Left colon (tissue), 2 donors: ENCODE data around the gene SUPT6H. TPM values are rescaled to one million over a fixed set of nuclear protein-coding genes. Genes with fewer than 3 reads are reported as not detected.

Experiments
- ATAC-seq: fragments of 200-7000 bp; cut with Tn5 transposase; one replicate; pipeline ENCODE4 v1.9.1; 2020; ENCODE audit warnings: mild to moderate bottlenecking, moderate library complexity
- DNase-seq, 2 donors: peaks; one replicate each; pipeline ENCODE4 v3.0.0-alpha.2; 2020
- intact Hi-C, 2 donors: fragments of 100-400 bp; cut with DNase I in 1 of 2; cut with micrococcal nuclease in 1 of 2; formaldehyde crosslinking; loops; one replicate each; pipeline versions ENCODE4 v1.11.2 to v1.14.0; 2022; cut with DNase I, micrococcal nuclease
- total RNA-seq, 2 donors: library from RNA; stranded (reverse); fragmentation: NEBNext Ultra II Directional; extraction: Animal tissue kit (Norgen Biotek cat#: 25700); gene quantifications; one replicate each; pipeline ENCODE4 v1.2.1, GENCODE V29; 2021
- donor health status: DM: no; HTN: no; CAD: no.
- donor health status: DM: yes; HTN: yes; CAD: no.

Gene SUPT6H
- total RNA-seq, 2 donors from 2014 or later = 43.8 to 50.5 TPM

DNA sequence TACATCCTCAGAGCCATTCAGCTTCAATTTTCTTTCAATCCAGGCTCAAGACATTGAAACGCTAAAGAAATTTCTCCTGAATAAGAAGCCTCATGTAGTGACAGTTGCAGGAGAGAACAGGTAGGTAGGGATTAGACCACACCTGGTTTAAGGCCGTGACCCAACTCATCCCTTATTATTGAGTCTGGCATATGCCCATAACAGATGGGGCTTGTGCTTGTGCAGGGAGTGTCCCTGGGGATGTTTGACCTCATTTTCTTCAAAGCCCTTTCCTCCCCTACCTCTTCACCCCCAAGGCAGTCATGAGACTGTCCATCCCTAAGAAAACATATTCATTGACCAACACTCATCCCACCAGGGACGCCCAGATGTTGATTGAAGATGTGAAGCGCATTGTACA lies 24.3 kb downstream of the SUPT6H start:
- ATAC-seq (no peak), DNase-seq (no peak)
- intact Hi-C loops = no loop called here

DNA sequence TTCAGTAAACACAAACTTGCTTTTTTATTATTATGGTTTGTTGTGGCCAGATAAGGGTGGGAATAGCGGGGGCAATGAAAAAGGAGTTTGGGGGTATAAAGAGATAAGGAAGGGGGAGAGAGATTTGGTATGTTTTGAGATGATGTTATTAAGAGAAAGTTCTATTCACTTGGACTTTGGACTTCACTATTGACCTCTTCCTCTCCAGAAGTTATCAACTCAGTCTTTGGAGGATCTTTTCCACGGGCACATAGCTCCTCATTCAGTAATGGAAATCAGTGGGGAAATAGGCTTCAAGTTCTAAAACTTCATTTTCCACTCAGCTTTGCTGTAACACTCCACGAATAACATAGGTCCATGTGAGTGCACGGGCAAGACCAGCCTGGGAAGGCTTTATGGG lies 26.5 kb downstream of the SUPT6H start:
- ATAC-seq = no peak
- no peak for DNase-seq
- intact Hi-C loops = no loop called here

DNA sequence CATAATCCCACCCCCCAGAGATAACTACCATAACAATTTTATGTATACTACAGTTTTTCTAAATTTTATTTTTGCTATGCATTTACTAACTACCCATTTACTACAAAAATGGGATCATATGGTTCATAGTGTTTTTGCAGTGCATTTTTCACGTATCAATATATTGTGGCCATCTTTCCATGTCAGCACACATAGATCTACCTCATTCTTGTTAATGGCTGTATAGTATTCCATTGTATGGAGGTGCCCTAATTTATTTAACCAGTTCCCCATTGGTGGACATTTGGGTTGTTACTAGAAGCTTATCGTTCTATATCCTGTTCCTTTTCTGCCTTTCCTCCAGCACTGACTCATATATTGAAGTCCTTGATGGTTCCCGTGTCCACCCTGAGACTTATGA lies 27.0 kb downstream of the SUPT6H start:
- ATAC-seq (no peak), DNase-seq (no peak)
- intact Hi-C loops = no loop called here

DNA sequence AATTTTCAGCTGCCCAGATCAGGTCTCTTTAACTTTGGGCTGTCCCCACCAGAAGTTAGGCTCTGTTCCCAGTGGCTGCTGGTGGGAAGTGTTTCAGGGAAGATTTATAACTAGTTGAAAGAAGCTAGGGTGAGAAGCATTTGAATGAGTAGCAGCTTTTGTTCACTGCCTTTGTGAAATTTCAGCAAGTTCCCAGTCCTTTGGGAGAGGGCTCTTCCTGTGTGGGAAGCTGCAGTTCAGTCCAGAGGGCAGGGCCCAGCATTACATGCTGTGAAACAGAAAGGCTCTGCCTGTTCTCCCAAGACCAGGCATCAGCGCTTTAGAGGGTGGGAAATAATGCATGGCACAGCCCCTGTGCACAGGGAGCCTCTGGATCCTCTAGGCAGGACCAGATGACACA lies 31.9 kb downstream of the SUPT6H start:
- ATAC-seq = no peak
- DNase-seq = no peak
- intact Hi-C loops = no loop called here

DNA sequence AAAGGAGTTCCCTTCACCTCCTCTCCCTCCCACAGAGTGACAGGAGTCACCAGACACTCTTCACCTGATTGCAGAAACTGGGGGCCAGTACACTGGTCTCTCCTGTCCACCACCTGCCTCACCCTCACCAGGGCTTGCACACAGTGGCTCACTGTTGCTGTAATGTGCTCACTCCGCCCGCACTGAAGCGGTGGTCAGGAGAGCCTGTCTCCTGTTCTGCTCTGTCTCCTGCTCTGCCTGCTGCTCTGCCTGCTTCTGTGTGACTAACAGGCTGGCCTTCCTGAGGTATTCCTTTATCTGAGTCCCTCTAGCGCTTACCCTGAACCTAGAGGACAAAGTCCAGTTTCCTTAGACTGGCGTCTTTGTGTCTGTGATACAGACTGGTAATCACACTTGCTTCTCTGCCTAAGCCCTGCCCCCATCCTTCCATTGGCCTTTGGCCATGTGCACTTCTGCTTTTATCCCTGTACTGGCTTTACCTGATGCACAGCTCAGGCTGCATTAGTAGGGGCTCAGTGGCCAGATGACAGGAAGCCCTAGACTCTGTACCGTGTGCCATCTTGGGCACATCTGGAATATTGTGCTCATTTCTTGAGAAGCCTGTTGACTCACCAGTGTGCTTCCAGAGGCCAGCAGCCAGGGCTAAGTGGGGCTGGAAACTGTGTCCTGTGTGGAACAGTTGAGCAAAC lies 36.4 kb downstream of the SUPT6H start:
- intact Hi-C loops = no loop called here
- DNase-seq = peak; percentile 84 to 86
- peak; percentile 95 for ATAC-seq

DNA sequence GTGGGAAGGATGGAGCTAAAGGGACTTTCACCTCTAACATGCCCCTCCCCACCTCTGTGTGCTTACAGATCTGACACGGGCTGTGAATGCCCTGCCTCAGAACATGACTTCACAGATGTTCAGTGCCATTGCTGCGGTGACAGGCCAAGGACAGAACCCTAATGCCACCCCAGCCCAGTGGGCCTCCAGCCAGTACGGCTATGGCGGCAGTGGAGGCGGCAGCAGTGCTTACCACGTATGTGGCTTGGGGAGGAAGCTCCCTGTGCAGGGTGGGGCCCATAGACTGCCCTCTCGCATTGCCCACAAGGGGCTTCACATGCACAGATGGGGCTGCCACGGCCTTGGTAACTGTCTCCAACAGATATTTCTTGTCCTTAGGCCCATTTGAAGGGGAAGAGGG lies 38.3 kb downstream of the SUPT6H start:
- DNase-seq (no peak), ATAC-seq (no peak)
- intact Hi-C loops = no loop called here

DNA sequence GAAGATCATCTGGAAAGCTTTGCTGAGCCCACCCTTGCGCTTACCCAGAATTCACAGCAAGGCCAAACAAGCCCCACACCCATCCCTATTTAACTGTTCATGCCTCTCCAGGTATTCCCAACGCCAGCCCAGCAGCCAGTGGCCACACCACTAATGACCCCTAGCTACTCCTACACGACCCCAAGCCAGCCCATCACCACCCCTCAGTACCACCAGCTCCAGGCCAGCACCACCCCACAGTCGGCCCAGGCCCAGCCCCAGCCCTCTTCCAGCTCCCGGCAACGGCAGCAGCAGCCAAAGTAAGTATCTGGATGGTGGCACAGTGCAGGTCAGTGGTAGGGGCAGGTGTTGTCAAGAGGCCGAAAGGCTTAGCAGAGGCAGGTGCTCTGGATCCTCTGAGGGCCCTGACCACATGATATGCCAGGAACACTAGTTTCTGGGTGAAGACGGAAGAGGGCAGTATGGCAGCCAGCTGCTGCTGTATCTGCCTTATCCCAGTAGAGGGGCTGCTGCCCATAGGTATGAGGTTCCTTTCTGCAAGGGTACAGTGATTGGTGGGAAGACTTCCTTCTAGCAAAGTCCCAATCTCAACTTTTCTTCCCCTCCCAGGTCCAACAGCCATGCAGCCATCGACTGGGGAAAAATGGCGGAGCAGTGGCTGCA lies 39.0 kb downstream of the SUPT6H start:
- no peak for DNase-seq

DNA sequence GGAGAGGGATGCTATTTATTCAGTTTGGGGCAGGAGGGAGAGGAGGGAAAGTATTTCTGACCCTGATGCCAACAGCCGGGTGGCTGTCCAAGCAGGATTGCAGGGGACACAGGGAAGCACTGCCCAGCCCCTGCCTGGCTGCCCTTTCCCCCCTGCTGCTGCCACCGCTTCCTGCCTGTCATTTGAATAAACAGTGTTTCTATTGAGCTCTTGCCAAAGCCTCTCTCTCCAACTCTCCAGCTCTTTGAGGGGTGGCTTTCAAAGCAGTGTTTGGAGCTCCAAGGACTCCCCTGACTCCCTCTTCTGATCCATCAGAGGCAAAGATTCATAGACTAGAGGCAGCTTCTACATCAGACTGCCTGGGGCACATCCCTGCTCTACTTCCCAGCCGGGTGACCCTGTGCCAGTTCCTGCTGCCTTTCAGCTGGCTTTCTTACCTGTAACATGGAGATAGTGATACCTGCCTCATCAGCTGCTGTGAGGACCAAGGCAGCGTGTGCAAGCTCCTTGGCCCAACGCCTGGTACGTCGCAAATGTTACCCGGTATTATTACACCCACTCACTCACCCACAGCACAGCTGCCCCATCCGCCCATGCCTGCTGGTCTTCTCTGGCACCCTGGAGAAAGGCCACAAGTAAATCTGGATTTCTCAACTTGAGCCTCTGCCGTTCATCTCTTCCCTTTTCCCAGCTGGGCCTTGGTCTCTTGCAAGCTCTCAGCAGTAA lies 40.2 kb downstream of the SUPT6H start:
- ATAC-seq = no peak
- no peak for DNase-seq
- intact Hi-C loops = no loop called here

More for the DNA sequence above, 39.0 kb downstream of the SUPT6H start:
- intact Hi-C loops = no loop called here
- ATAC-seq = no peak

DNA sequence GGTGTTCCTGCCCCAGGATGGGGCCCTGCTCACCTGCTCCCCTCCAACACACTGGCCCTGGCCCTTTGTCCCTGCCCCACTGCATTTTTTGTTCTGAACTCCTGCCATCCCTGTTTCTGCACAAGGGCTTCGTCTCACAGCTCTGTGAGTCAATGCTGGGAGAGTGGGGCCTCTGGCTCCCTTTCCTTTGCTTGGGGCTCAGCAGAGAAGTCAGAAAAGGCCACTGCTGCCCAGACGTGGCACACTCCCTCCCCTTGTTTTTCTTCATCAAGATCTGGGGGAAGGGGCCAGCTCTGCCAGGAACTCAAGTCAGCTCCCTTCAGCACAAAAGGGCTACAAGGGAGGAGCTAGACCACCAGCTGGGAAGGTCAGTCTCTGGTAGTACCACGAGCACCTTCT lies 40.7 kb downstream of the SUPT6H start:
- DNase-seq (no peak), ATAC-seq (no peak)
- intact Hi-C loops = no loop called here

DNA sequence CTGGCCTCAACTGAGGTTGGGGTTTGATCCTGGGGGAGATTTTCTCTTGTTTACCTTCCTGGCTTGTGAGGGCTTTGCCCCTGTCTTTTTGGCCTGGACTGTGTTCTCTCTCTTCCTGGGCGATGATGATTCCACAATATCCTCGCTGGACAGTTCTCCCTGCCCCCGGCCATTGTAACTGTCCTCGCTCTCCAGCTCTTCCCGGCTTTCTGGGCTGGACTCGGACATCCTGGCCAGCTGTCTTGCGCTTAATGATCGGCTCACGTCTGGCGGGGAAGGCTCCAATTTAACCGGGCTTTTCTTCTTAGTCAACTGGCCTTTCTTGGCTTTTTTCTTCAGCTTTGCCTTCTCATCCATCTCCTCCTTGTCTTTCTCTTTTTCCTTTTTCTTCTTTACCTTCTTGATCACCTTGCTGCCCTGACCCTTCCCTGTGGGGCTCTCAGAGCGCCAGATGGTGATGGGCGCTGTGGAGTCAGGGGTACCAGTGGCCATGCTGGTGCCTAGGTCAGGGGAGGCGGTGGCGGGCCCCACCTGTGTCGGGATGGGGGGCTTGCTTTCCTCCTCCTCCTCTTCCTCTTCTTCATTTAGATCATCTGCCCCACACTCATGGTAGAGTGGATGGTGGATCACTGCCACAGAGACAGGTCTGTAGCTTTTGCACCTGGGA lies 41.7 kb downstream of the SUPT6H start:
- intact Hi-C loops = no loop called here
- ATAC-seq (no peak), DNase-seq (no peak)

DNA sequence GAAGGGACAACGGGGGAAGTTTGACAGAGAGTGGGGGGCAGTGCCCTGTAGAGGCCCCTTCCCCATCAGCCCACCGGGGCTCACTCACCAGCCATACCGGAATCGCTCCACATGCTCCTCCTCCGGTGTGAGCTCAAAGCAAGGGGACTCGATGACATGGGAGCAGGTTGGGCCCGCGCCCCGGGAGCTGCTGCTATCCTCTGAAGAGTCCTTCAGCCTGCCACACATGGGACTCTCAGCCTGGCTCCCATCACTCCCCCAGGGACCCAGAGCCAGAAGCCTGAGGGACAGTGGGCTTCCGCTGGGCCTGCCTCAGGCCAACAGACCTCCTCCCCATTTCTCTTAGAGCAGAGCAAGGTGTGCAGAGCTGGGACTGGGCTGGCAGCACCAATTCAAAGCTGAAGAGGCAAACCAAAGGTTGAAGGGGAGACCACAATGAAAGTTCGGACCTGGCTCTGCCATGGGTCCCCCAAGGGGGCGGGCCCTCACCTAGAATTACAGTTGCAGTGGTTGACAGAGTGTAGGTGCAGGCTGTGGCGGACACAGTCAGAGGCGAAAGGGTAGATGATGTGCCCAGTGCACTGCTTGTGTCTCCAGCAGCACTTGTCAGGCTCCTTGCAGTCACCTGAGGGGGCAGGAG lies 42.3 kb downstream of the SUPT6H start:
- no peak for ATAC-seq
- no peak for DNase-seq
- intact Hi-C loops = no loop called here

DNA sequence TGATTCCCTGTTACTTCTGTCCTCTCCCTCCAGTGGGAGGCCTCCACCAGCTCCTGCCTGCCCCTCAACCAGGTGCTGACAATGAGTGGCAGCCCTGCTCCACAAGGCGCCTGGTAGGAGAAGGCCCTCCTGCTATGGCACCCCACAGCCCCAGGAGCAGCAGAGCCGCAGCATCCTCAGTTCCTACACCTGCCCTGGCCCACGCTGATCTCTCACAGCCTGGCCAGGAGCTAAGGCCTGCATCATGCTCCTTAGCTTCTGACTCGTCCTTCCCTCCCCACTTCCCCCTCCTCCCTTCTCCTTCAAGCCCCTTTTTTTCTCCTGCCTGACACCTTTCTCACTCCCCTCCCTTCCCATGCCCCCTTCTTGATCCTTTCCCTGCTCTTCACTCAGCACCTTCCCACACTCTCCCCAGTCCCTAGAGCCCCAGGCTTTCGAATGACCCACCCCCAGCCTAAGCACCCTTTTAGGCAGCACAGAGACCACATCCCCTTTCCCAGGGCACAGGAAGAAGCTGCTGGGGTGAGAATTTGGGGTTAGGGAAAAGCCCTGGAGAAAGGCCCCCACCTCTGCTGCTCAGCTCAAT lies 43.2 kb downstream of the SUPT6H start:
- ATAC-seq (no peak), DNase-seq (no peak)
- intact Hi-C loops = no loop called here

DNA sequence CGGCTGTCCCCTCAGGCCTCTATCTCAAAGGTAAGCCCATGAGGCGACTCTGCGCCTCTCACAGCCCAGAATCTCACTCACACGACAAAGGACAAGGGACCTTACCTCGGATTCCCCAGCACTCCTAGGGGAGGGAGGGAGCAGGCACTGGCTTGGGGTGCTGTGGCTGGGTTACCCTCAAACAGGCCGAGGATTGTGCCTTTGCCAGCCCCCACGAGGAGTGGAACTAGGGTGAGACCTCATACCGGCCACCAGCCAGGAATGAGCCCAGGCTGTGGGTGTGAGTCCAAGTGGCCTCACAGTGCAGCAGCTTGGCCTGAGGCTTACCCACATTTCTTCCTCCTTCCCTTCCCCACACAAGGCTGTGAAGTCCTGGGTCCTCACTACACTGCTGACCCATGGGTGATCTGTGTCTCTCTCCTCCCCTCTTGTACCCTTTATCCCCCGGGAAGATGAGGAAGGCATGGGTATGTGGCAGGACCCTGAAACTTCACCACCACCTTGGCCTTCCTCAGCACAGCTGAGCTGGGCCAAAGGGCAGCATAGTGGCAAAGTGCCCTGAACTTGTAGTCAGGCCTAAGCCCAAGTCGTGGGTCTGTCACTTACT lies 43.8 kb downstream of the SUPT6H start:
- intact Hi-C loops = no loop called here

DNA sequence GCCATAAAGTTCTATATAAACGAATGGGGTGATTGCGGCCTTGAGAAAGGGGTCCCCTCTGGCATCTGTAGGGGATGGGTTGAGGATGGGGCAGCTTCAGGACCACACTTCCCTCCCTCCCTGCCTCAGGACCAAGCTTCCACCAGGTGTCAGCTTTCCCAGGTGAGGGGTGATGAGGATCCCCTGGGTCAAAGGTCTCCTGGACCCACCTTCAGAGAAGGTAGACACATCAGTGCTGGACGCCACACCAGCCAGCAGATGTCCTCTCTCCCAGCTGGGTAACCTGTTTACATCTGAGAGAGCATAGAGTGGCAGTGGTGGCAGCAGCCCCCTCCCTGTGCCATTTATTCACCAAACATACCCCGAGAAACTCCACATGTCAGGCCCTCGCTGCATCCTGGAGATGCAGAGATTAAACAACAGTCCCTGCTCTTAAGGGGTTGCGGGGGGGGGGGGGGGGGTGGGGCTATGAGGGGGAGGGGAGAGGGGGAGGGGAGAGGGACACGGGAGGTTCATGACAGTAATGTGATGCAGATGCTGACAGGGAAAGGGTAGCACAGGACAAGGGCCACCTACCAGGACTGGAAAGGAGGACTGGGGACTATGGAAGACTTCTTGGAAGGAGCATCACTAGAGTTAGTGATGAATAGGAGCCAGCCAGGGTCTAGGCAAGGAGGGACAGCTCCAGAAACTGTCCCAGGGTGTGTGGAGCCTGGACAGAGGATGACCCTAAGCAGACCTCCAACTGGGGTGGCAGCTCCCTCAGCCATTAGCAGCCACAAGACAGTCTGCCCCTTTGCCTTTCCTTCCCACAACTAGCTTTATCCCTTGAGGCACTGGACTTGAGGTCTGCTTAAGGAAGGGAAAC lies 44.7 kb downstream of the SUPT6H start:
- no peak for DNase-seq
- ATAC-seq = no peak
- intact Hi-C loops = no loop called here

More for the DNA sequence above, 43.8 kb downstream of the SUPT6H start:
- ATAC-seq (no peak), DNase-seq (no peak)

DNA sequence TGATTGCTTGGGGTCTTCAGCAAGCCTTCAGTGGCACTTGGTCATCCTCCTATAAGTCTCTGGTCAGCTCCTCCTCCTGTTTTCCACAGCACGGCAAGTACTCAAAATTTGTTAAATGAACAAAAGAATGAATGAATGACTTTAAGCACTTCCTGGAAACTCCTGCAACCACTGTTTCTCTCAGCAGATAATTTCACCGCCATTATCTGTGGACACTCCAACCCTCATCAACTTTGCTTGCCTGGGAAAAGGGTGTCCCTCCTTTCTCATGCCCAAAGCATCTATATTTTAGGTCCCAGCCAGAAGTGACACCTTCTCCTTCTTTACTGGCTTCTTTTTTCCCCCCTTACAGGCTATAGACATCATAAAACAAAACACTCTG lies 45.3 kb downstream of the SUPT6H start:
- intact Hi-C loops = no loop called here
- ATAC-seq = no peak

DNA sequence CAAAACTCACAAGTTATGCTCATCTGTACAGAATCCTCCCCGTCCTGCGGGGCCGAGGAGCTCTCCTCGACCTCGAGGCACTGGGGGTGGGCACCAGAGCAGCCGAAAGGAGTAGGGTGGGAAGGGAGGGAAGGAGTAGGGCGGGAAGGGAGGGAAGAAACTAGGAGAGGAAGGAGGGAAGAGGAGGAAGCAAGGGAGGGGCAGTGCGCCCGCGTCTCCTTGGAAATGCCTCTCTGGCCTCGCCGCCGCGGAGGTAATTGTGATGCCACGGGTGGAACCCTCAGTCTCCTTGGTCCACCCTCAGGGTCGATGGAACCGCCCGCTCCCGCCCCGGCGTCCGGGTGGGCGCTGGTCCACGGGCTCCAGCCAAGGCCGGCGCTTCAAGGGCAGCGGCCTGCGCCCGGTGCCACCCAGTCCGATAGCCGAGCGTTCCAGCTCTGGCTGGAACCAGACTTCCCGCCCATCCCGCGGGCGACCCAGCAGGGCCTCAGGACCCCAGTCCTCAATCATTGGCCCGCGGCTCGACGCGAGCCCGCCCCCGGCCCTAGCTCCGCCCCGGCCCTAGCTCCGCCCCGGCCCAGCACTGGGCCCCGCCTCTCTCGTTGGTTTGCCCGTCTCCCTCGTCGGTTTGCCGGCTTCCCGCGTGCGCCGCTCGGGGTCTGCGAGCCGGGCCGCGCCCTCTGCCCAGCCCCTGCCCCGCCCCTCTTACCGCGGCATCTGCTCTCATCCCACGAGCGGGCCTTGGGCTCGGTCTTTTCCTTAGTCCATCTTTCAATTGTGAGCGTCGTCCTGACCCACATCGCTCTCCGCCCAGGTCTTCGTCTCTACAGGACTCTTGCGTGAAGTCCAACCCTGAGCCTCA lies 49.1 kb downstream of the SUPT6H start:
- intact Hi-C loops = no loop called here
- DNase-seq (peak; percentile 88 to 91), ATAC-seq (peak; percentile 85)

More for the DNA sequence above, 45.3 kb downstream of the SUPT6H start:
- DNase-seq = no peak

DNA sequence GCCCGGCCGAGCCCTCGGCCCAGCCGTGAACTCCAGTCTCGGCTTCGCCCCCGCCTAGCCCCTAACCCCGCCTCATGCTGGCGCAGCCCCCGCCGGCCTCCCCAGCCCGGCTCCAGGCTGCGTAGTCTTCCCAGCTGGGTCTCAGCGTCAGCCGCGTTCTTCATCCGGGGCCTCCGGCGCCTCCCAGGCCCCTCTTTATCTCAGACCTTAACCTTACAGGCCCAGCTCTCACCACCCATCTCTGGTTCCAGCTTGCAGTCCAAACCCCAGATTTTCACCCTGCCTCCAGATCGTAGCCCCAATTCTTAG lies 49.7 kb downstream of the SUPT6H start, which contains the start of gene PROCA1:
TSS of gene PROCA1 (minus strand) at position 166 of the 309 bp plus-strand sequence. CDS start 228 bp downstream, outside the sequence.
- DNase-seq = no peak
- ATAC-seq = no peak
- intact Hi-C loops = no loop called here
